Sigmoid colon (tissue), 4 donors: ENCODE data around the gene DOCK8.

Experiments used
- CTCF ChIP-seq, 4 experiments: fragments of 450-650 bp in 3 of 4; fragments of 200-600 bp in 1 of 4; IDR thresholded peaks; one replicate each; pipeline ENCODE4 v1.5.1; 2016 to 2019; ENCODE audit warnings: antibody characterized with exemption in 4 of 4, mild to moderate bottlenecking in 3 of 4, moderate library complexity in 2 of 4
- EP300 ChIP-seq, 4 donors: sonication (generic); formaldehyde crosslinking; IDR thresholded peaks; one replicate each; pipeline ENCODE4 v1.6.1; 2017; ENCODE audit warnings: antibody characterized with exemption in 4 of 4
- POLR2A ChIP-seq, 2 donors: fragments of 450-650 bp; IDR thresholded peaks; one replicate each; pipeline ENCODE4 v1.6.1; 2016; ENCODE audit warnings: antibody characterized with exemption in 2 of 2, mild to moderate bottlenecking in 2 of 2, moderate library complexity in 2 of 2
- POLR2AphosphoS5 ChIP-seq, 4 donors: sonication (generic); formaldehyde crosslinking; IDR thresholded peaks; one replicate each; pipeline ENCODE4 v1.6.1; 2017; ENCODE audit warnings: antibody characterized with exemption in 4 of 4

- no peak for TF ChIP-seq CTCF (IDR thresholded peaks at IDR 0.05)
- no peak for TF ChIP-seq EP300 (IDR thresholded peaks at IDR 0.05)
- no peak for TF ChIP-seq POLR2A (IDR thresholded peaks at IDR 0.05)
- no peak for TF ChIP-seq POLR2AphosphoS5 (IDR thresholded peaks at IDR 0.05)
Measured at GRCh38 chr9:250625-251024, 36.0 kb downstream of the DOCK8 start.
